GM21717 (cell line): ENCODE results near the gene MRPS22.
A peak's percentile ranks its signal among the peaks of the same experiment; 100 is the strongest.
"Not testable (repeated sequence)": the region's sequence is repeated elsewhere in the genome, so short reads cannot be mapped to it uniquely, and the experiment has no call there.

Source experiments
- ATAC-seq: cut with Tn5 transposase; IDR thresholded peaks from one replicate; pipeline ENCODE4 v1.9.1; 2021; ENCODE audit warnings: mild to moderate bottlenecking, moderate library complexity; ENCODE audit not compliant: unreplicated experiment

MRPS22 gene

DNA sequence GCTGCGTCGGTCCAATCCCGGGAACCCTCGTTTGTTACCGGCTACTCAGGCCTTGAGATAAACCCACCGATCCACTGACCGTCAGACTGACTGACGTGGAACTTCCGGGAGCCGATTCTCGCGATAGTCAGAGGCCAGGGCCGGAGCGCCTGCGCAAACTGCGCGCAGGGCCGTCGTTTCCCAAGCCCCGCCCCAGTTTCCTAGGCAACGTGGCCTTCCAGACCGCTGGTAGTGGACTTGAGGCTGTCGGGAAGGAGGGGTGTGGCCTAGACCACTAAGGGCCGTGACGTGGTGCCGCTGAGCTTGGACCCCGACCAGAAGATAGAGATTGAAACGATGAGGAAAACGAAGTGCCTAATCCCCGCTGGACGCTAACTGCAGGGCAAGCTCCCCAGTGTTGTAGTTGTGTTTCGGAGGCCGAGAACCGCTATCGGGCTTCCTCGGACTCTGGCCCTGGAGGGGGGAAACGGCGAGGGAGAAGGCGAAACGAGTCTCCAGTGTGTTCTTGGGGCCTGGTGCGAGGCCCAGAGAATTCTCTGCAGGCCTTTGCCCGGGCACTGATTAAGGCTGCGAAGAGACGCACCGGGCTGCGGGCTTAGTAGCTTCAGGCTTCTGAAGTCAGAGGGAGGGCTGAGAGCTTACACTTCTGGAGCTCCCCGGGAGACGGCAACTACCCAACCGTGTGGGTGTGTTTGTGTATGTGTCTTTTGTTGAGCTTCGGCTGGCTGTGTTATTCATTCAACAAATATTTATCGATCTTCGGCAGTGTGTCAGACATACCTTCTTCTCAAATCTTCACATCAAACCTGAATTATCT, 45.9 kb downstream of the MRPS22 start, which contains the start of gene COPB2:
COPB2 (minus strand) TSS at position 96 of the 817 bp plus-strand sequence. CDS start 97 bp downstream, outside the sequence.
- peak; percentile 98 for ATAC-seq

DNA sequence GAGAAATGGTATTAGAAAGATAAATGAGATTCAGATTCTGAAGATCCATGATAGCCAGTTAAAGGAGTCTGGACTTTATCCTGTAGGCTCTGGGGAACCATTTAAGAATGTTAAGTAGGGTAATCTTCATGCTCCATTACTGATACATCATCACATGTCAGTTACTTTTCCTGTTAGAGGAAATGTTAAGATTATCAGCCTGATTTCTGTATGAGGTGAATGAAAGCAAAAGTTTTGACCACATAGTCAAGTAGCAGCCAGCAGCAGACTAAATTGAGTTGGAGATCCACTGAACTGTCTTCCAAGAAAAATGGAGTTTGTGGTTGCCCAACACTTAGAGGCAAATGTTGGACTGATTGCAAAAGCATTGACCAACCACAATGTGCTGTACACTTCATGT, 50.3 kb downstream of the MRPS22 start:
- ATAC-seq = no peak

DNA sequence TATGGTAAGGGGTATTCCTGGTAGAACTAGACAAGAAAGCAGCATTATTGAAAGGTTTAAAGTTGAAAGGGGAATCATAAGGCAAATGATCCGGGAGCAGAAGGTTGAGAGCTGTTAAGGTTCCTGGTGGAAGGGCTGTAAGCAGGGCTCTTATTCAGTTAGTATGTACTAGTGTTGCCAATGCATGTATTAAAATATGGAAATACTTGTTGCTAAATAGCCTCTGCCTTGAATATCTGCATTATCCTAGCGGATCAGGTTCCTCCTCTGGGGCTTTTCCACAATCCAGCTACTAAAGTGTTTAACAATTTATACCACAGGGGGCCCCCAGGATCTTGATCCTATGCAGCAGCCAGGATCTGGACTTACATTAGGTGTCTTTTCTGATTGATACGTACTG, 52.9 kb downstream of the MRPS22 start:
- no peak for ATAC-seq

DNA sequence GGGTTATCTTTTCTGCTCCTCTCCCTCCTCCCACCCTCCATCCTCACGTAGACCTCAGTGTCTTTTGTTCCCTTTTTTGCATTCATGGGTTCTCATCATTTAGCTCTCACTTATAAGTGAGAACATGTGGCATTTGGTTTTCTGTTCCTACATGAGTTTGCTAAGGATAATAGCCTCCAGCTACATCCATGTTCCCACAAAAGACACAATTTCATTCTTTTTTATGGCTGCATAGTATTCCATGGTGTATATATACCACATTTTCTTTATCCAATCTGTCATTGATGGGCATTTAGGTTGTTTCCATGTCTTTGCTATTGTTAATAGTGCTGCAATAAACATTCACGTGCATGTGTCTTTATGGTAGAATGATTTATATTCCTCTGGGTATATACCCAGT, 57.3 kb downstream of the MRPS22 start:
- ATAC-seq = not testable (repeated sequence)
